ENCODE measurements around the gene TMEM163. TPM values are rescaled to one million over a fixed set of nuclear protein-coding genes. Genes with fewer than 3 reads are reported as not detected.
"Not testable (repeated sequence)": the region's sequence is repeated elsewhere in the genome, so short reads cannot be mapped to it uniquely, and the experiment has no call there.

Gene TMEM163
- total and polyA plus RNA-seq, 4 donors: 0.25 to 0.62 (median 0.36) TPM; not detected in 1

- no peak overlapping the region for H3K4me3 ChIP-seq (ENCODE audit: low read length in 2 of 2)
- 47 to 48% methylated on average over 4 of the region's 4 CpGs for WGBS, 2 donors
- H3K4me1 ChIP-seq (ENCODE audit: control insufficient read depth in 1 of 2, insufficient read depth in 2 of 2, low read length in 2 of 2): no peaks in the 10 kb centered on the region
- H3K9me3 ChIP-seq (ENCODE audit: control insufficient read depth, low read length): no peaks in the 10 kb centered on the region
- peaks cover 0 to 2% of the 10 kb centered on the region in 2 donors for H3K27me3 ChIP-seq (ENCODE audit: control insufficient read depth in 1 of 2, insufficient read depth in 2 of 2, low read length in 1 of 2)
- no peak overlapping the region for H3K27ac ChIP-seq (ENCODE audit: low read depth in 1 of 2, low read length in 2 of 2)
- ATAC-seq (ENCODE audit: low FRiP score) (no peak), DNase-seq (no peak)
- no peaks in the 10 kb centered on the region for H3K36me3 ChIP-seq (ENCODE audit: control insufficient read depth in 1 of 2, insufficient read depth in 2 of 2, low read length in 1 of 2)
- intact Hi-C loops (cut with DNase I): no loop called here
Observed at GRCh38 chr2:134727385-134727784, 8.6 kb upstream of the TMEM163 start.

- DNase-seq: no peak
- no peaks in the 10 kb centered on the region for H3K9me3 ChIP-seq (ENCODE audit: control insufficient read depth, low read length)
Observed at GRCh38 chr2:134726645-134727044, 7.8 kb upstream of the TMEM163 start.

GRCh38 chr2:134725876-134726275 is 7.1 kb upstream of the TMEM163 start:
- Histone ChIP-seq H3K27ac (ENCODE audit: low read depth in 1 of 2, low read length in 2 of 2) (no peak overlapping the region), H3K4me3 (ENCODE audit: low read length in 2 of 2) (no peak overlapping the region), H3K9me3 (ENCODE audit: control insufficient read depth, low read length) (no peaks in the 10 kb centered on the region), H3K4me1 (ENCODE audit: control insufficient read depth in 1 of 2, insufficient read depth in 2 of 2, low read length in 2 of 2) (no peaks in the 10 kb centered on the region), H3K36me3 (ENCODE audit: control insufficient read depth in 1 of 2, insufficient read depth in 2 of 2, low read length in 1 of 2) (no peaks in the 10 kb centered on the region), H3K27me3 (ENCODE audit: control insufficient read depth in 1 of 2, insufficient read depth in 2 of 2, low read length in 1 of 2) (peaks cover 0 to 2% of the 10 kb centered on the region in 2 donors)
- intact Hi-C loops (cut with DNase I): no loop called here
- DNase-seq: no peak
- ATAC-seq (ENCODE audit: low FRiP score): no peak

More at GRCh38 chr2:134726645-134727044, 7.8 kb upstream of the TMEM163 start:
- H3K4me3 ChIP-seq (ENCODE audit: low read length in 2 of 2): no peak overlapping the region
- H3K27me3 ChIP-seq (ENCODE audit: control insufficient read depth in 1 of 2, insufficient read depth in 2 of 2, low read length in 1 of 2): peaks cover 0 to 2% of the 10 kb centered on the region in 2 donors
- intact Hi-C loops (cut with DNase I): no loop called here
- no peaks in the 10 kb centered on the region for H3K4me1 ChIP-seq (ENCODE audit: control insufficient read depth in 1 of 2, insufficient read depth in 2 of 2, low read length in 2 of 2)
- no peaks in the 10 kb centered on the region for H3K36me3 ChIP-seq (ENCODE audit: control insufficient read depth in 1 of 2, insufficient read depth in 2 of 2, low read length in 1 of 2)
- no peak for ATAC-seq (ENCODE audit: low FRiP score)
- H3K27ac ChIP-seq (ENCODE audit: low read depth in 1 of 2, low read length in 2 of 2): no peak overlapping the region

- Histone ChIP-seq H3K4me1 (ENCODE audit: control insufficient read depth in 1 of 2, insufficient read depth in 2 of 2, low read length in 2 of 2) (no peaks in the 10 kb centered on the region), H3K27me3 (ENCODE audit: control insufficient read depth in 1 of 2, insufficient read depth in 2 of 2, low read length in 1 of 2) (peaks cover 0 to 2% of the 10 kb centered on the region in 2 donors), H3K36me3 (ENCODE audit: control insufficient read depth in 1 of 2, insufficient read depth in 2 of 2, low read length in 1 of 2) (no peaks in the 10 kb centered on the region), H3K9me3 (ENCODE audit: control insufficient read depth, low read length) (no peaks in the 10 kb centered on the region), H3K4me3 (ENCODE audit: low read length in 2 of 2) (no peak overlapping the region), H3K27ac (ENCODE audit: low read depth in 1 of 2, low read length in 2 of 2) (no peak overlapping the region)
- ATAC-seq (ENCODE audit: low FRiP score): no peak
- intact Hi-C loops (cut with DNase I): no loop called here
- WGBS, 2 donors: 97 to 100% methylated on average over 1 of the region's 1 CpG
- no peak for DNase-seq
Observed at GRCh38 chr2:134724341-134724740, 5.5 kb upstream of the TMEM163 start.

GRCh38 chr2:134723742-134724141 is 4.9 kb upstream of the TMEM163 start:
- H3K36me3 ChIP-seq (ENCODE audit: control insufficient read depth in 1 of 2, insufficient read depth in 2 of 2, low read length in 1 of 2); intact Hi-C loops (cut with DNase I); H3K27me3 ChIP-seq (ENCODE audit: control insufficient read depth in 1 of 2, insufficient read depth in 2 of 2, low read length in 1 of 2); H3K4me1 ChIP-seq (ENCODE audit: control insufficient read depth in 1 of 2, insufficient read depth in 2 of 2, low read length in 2 of 2); H3K4me3 ChIP-seq (ENCODE audit: low read length in 2 of 2); H3K27ac ChIP-seq (ENCODE audit: low read depth in 1 of 2, low read length in 2 of 2); ATAC-seq (ENCODE audit: low FRiP score); DNase-seq; H3K9me3 ChIP-seq (ENCODE audit: control insufficient read depth, low read length): not testable (repeated sequence)
- 84 to 88% methylated on average over 2 of the region's 2 CpGs for WGBS, 2 donors

- intact Hi-C loops (cut with DNase I): no loop called here
- 29 to 36% methylated on average over 6 of the region's 6 CpGs for WGBS, 2 donors
- no peaks in the 10 kb centered on the region for H3K4me1 ChIP-seq (ENCODE audit: control insufficient read depth in 1 of 2, insufficient read depth in 2 of 2, low read length in 2 of 2)
- H3K9me3 ChIP-seq (ENCODE audit: control insufficient read depth, low read length): no peaks in the 10 kb centered on the region
- H3K4me3 ChIP-seq (ENCODE audit: low read length in 2 of 2): no peak overlapping the region
- no peak for DNase-seq
- H3K36me3 ChIP-seq (ENCODE audit: control insufficient read depth in 1 of 2, insufficient read depth in 2 of 2, low read length in 1 of 2): no peaks in the 10 kb centered on the region
- ATAC-seq (ENCODE audit: low FRiP score): no peak
- H3K27ac ChIP-seq (ENCODE audit: low read depth in 1 of 2, low read length in 2 of 2): no peak overlapping the region
- peaks cover 0 to 2% of the 10 kb centered on the region in 2 donors for H3K27me3 ChIP-seq (ENCODE audit: control insufficient read depth in 1 of 2, insufficient read depth in 2 of 2, low read length in 1 of 2)
Observed at GRCh38 chr2:134722728-134723127, 3.9 kb upstream of the TMEM163 start.

GRCh38 chr2:134721596-134721995 is 2.8 kb upstream of the TMEM163 start:
- ATAC-seq (ENCODE audit: low FRiP score): no peak
- Histone ChIP-seq H3K27me3 (ENCODE audit: control insufficient read depth in 1 of 2, insufficient read depth in 2 of 2, low read length in 1 of 2) (peaks cover 0 to 2% of the 10 kb centered on the region in 2 donors), H3K4me1 (ENCODE audit: control insufficient read depth in 1 of 2, insufficient read depth in 2 of 2, low read length in 2 of 2) (no peaks in the 10 kb centered on the region)

GRCh38 chr2:134718023-134718816 is 580 bp downstream of the TMEM163 start:
- WGBS, 2 donors: 1% methylated on average over 58 to 91 of the region's 91 CpGs
- peak in 1 of 2 donors; percentile 60 for DNase-seq
- intact Hi-C loops (cut with DNase I): no loop called here
- Histone ChIP-seq H3K36me3 (ENCODE audit: control insufficient read depth in 1 of 2, insufficient read depth in 2 of 2, low read length in 1 of 2) (no peaks in the 10 kb centered on the region), H3K27ac (ENCODE audit: low read depth in 1 of 2, low read length in 2 of 2) (no peak overlapping the region), H3K4me1 (ENCODE audit: control insufficient read depth in 1 of 2, insufficient read depth in 2 of 2, low read length in 2 of 2) (no peaks in the 10 kb centered on the region), H3K4me3 (ENCODE audit: low read length in 2 of 2) (peak overlapping the region; percentile 29 to 36), H3K27me3 (ENCODE audit: control insufficient read depth in 1 of 2, insufficient read depth in 2 of 2, low read length in 1 of 2) (no peaks in the 10 kb centered on the region), H3K9me3 (ENCODE audit: control insufficient read depth, low read length) (no peaks in the 10 kb centered on the region)
- ATAC-seq (ENCODE audit: low FRiP score): peak; percentile 36

More at GRCh38 chr2:134721596-134721995, 2.8 kb upstream of the TMEM163 start:
- Histone ChIP-seq H3K36me3 (ENCODE audit: control insufficient read depth in 1 of 2, insufficient read depth in 2 of 2, low read length in 1 of 2) (no peaks in the 10 kb centered on the region), H3K9me3 (ENCODE audit: control insufficient read depth, low read length) (no peaks in the 10 kb centered on the region), H3K4me3 (ENCODE audit: low read length in 2 of 2) (no peak overlapping the region), H3K27ac (ENCODE audit: low read depth in 1 of 2, low read length in 2 of 2) (no peak overlapping the region)
- intact Hi-C loops (cut with DNase I): no loop called here
- 85 to 88% methylated on average over 4 of the region's 4 CpGs for WGBS, 2 donors
- DNase-seq: no peak

- intact Hi-C loops (cut with DNase I): no loop called here
- no peaks in the 10 kb centered on the region for H3K27me3 ChIP-seq (ENCODE audit: control insufficient read depth in 1 of 2, insufficient read depth in 2 of 2, low read length in 1 of 2)
Observed at GRCh38 chr2:134717286-134718022, 1.3 kb downstream of the TMEM163 start.

More at GRCh38 chr2:134717286-134718022, 1.3 kb downstream of the TMEM163 start:
- no peak overlapping the region for H3K4me3 ChIP-seq (ENCODE audit: low read length in 2 of 2)
- no peaks in the 10 kb centered on the region for H3K9me3 ChIP-seq (ENCODE audit: control insufficient read depth, low read length)
- H3K27ac ChIP-seq (ENCODE audit: low read depth in 1 of 2, low read length in 2 of 2): no peak overlapping the region
- no peaks in the 10 kb centered on the region for H3K36me3 ChIP-seq (ENCODE audit: control insufficient read depth in 1 of 2, insufficient read depth in 2 of 2, low read length in 1 of 2)
- ATAC-seq (ENCODE audit: low FRiP score) (no peak), DNase-seq (no peak)
- 22 to 28% methylated on average over 24 of the region's 24 CpGs for WGBS, 2 donors
- H3K4me1 ChIP-seq (ENCODE audit: control insufficient read depth in 1 of 2, insufficient read depth in 2 of 2, low read length in 2 of 2): no peaks in the 10 kb centered on the region

Data from aorta (tissue), 5 donors.